ENCODE measurements around the gene SH2D2A. TPM values are rescaled to one million over a fixed set of nuclear protein-coding genes. Genes with fewer than 3 reads are reported as not detected.

Gene SH2D2A
- total RNA-seq, 1 donor from 2014 or later, result 1.1 TPM

DNA sequence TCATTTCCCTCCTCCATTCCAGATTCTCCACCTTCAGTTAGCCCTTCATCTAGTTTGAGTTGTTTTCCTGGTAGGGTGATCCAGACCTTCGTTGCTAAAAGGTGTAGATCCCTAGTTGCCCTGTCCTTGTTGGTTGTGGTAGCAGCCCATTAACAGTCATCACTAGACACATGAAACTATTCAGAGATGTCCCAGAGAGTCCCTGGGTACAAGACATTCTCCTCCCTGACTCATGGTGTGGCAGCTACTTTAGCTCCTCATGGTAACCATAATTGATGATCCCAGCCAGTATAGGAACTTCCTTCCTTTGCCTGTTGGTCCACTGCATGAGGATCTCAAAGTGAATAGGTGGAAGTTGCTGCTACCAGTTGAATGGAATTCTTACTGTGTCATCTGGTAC lies 6.0 kb upstream of the SH2D2A start:
- no peak for DNase-seq (ENCODE audit: low read depth, low spot score)
- no peak overlapping the region for H3K27ac Mint-ChIP-seq (ENCODE audit: unreplicated experiment)
- H3K27me3 Mint-ChIP-seq (ENCODE audit: low read depth), result peaks cover 39% of the 10 kb centered on the region
- H3K4me1 Mint-ChIP-seq, result no peaks in the 10 kb centered on the region
- no peaks in the 10 kb centered on the region for H3K36me3 Mint-ChIP-seq (ENCODE audit: low read depth)
- no peak for TF ChIP-seq CTCF (conservative IDR thresholded peaks at IDR 0.05)
- peaks cover 4% of the 10 kb centered on the region for H3K9me3 Mint-ChIP-seq
- no peak overlapping the region for H3K4me3 Mint-ChIP-seq

GRCh38 chr1:156821801-156822200 lies 5.2 kb upstream of the SH2D2A start:
- TF ChIP-seq CTCF (conservative IDR thresholded peaks at IDR 0.05), result no peak
- Mint-ChIP-seq H3K9me3 (peaks cover 4% of the 10 kb centered on the region), H3K27ac (ENCODE audit: unreplicated experiment) (no peak overlapping the region), H3K27me3 (ENCODE audit: low read depth) (peaks cover 42% of the 10 kb centered on the region), H3K36me3 (ENCODE audit: low read depth) (no peaks in the 10 kb centered on the region), H3K4me3 (no peak overlapping the region), H3K4me1 (no peaks in the 10 kb centered on the region)
- no peak for DNase-seq (ENCODE audit: low read depth, low spot score)

DNA sequence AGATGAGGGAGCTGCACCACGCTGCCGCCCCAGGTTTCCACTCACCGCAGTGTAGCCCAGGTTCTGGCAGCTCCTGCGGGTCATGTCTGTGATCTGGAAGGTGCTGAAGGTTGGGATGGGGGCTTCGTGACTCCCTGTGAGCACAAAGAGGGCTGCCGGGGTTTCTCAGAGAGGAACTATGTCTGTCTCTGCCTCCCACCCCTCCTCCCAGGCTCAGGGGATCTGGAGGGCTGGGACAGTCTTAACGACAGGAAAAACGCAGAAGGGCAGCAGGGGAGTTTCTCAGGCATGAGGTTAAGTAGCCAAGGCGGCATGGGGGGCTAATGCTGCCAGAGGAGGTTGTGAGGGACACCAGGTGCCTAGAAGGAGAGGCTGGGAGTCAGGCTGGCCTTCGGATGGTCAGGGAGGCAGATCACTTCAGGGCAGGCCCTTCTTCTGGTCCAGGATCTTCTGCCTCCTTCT lies 656 bp downstream of the SH2D2A start:
- no peak for TF ChIP-seq CTCF (conservative IDR thresholded peaks at IDR 0.05)
- no peaks in the 10 kb centered on the region for H3K36me3 Mint-ChIP-seq (ENCODE audit: low read depth)
- H3K4me1 Mint-ChIP-seq, result peaks cover 17% of the 10 kb centered on the region
- H3K27ac Mint-ChIP-seq (ENCODE audit: unreplicated experiment), result no peak overlapping the region
- peaks cover 4% of the 10 kb centered on the region for H3K9me3 Mint-ChIP-seq
- H3K4me3 Mint-ChIP-seq, result no peak overlapping the region
- DNase-seq (ENCODE audit: low read depth, low spot score), result no peak
- H3K27me3 Mint-ChIP-seq (ENCODE audit: low read depth), result peaks cover 50% of the 10 kb centered on the region

DNA sequence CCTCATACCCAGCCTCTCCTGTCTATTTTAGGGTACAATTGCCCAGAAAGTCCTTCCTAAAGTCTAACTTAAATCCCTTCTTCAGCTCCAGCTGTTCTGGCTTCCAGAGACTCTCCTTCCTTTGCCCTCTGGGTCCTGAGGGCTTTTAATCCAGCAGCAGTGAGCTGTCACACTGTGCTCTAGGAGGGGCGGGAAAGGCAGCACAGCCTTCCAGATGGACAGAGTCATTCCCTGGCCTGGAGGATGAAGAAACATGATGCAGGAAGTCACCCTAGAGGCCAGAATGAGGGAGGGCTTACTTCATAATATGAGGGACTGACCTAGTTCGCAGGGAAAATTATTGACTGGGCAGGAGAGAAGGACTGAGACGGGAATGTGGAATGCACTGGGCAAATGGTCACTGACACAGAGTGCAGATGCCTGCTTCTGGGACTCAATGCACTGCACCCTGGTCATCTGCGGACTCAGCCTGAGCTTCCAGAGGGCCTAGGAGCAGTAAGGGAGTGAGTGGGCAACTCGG lies 1.3 kb downstream of the SH2D2A start:
- peaks cover 44% of the 10 kb centered on the region for H3K27me3 Mint-ChIP-seq (ENCODE audit: low read depth)
- TF ChIP-seq CTCF (conservative IDR thresholded peaks at IDR 0.05), result no peak
- H3K27ac Mint-ChIP-seq (ENCODE audit: unreplicated experiment), result no peak overlapping the region
- H3K36me3 Mint-ChIP-seq (ENCODE audit: low read depth), result no peaks in the 10 kb centered on the region
- H3K4me1 Mint-ChIP-seq, result peaks cover 17% of the 10 kb centered on the region
- no peak for DNase-seq (ENCODE audit: low read depth, low spot score)
- no peaks in the 10 kb centered on the region for H3K9me3 Mint-ChIP-seq
- H3K4me3 Mint-ChIP-seq, result peak overlapping the region; percentile 67

- no peak overlapping the region for H3K27ac Mint-ChIP-seq (ENCODE audit: unreplicated experiment)
- peaks cover 39% of the 10 kb centered on the region for H3K27me3 Mint-ChIP-seq (ENCODE audit: low read depth)
- DNase-seq (ENCODE audit: low read depth, low spot score), result no peak
Measured at GRCh38 chr1:156814571-156815260, 1.9 kb downstream of the SH2D2A start.

More at GRCh38 chr1:156814571-156815260, 1.9 kb downstream of the SH2D2A start:
- Mint-ChIP-seq H3K36me3 (ENCODE audit: low read depth) (no peaks in the 10 kb centered on the region), H3K4me1 (peaks cover 17% of the 10 kb centered on the region), H3K4me3 (peak overlapping the region; percentile 67), H3K9me3 (no peaks in the 10 kb centered on the region)
- no peak for TF ChIP-seq CTCF (conservative IDR thresholded peaks at IDR 0.05)

Data from neural crest cell (in vitro differentiated cells).